ENCODE results near the gene CHD1L.
A peak's percentile ranks its signal among the peaks of the same experiment; 100 is the strongest.
"Not testable (repeated sequence)": the region's sequence is repeated elsewhere in the genome, so short reads cannot be mapped to it uniquely, and the experiment has no call there.

Gene CHD1L

GRCh38 chr1:147242449-147243227, at the start of gene CHD1L:
Gene CHD1L (plus strand): TSS chr1:147242684. CDS start chr1:147242704, 20 bp downstream.
- peak; percentile 86 to 87 for DNase-seq (ENCODE audit: low read depth in 2 of 2)

- not testable (repeated sequence) for DNase-seq (ENCODE audit: low read depth in 2 of 2)
Measured at GRCh38 chr1:147197324-147197723, 45.2 kb upstream of the CHD1L start.

- DNase-seq (ENCODE audit: low read depth in 2 of 2) = no peak
Measured at GRCh38 chr1:147201276-147201675, 41.2 kb upstream of the CHD1L start.

GRCh38 chr1:147201786-147202185, 40.7 kb upstream of the CHD1L start:
- no peak for DNase-seq (ENCODE audit: low read depth in 2 of 2)

GRCh38 chr1:147202576-147202975, 39.9 kb upstream of the CHD1L start:
- DNase-seq (ENCODE audit: low read depth in 2 of 2) = no peak

- DNase-seq (ENCODE audit: low read depth in 2 of 2) = no peak
Measured at GRCh38 chr1:147204080-147204479, 38.4 kb upstream of the CHD1L start.

- DNase-seq (ENCODE audit: low read depth in 2 of 2) = no peak
Measured at GRCh38 chr1:147207192-147207591, 35.3 kb upstream of the CHD1L start.

- DNase-seq (ENCODE audit: low read depth in 2 of 2) = no peak
Measured at GRCh38 chr1:147208619-147209018, 33.9 kb upstream of the CHD1L start.

- no peak for DNase-seq (ENCODE audit: low read depth in 2 of 2)
Measured at GRCh38 chr1:147209825-147210821, 32.4 kb upstream of the CHD1L start.

GRCh38 chr1:147210987-147211386, 31.5 kb upstream of the CHD1L start:
- no peak for DNase-seq (ENCODE audit: low read depth in 2 of 2)

GRCh38 chr1:147211577-147211976, 30.9 kb upstream of the CHD1L start:
- no peak for DNase-seq (ENCODE audit: low read depth in 2 of 2)

- no peak for DNase-seq (ENCODE audit: low read depth in 2 of 2)
Measured at GRCh38 chr1:147213271-147213670, 29.2 kb upstream of the CHD1L start.

GRCh38 chr1:147214325-147214724, 28.2 kb upstream of the CHD1L start:
- no peak for DNase-seq (ENCODE audit: low read depth in 2 of 2)

GRCh38 chr1:147214842-147215539, 27.5 kb upstream of the CHD1L start:
- no peak for DNase-seq (ENCODE audit: low read depth in 2 of 2)

- no peak for DNase-seq (ENCODE audit: low read depth in 2 of 2)
Measured at GRCh38 chr1:147215540-147215916, 27.0 kb upstream of the CHD1L start.

GRCh38 chr1:147216124-147216523, 26.4 kb upstream of the CHD1L start:
- no peak for DNase-seq (ENCODE audit: low read depth in 2 of 2)

GRCh38 chr1:147217141-147217540, 25.3 kb upstream of the CHD1L start:
- DNase-seq (ENCODE audit: low read depth in 2 of 2) = no peak

GRCh38 chr1:147218606-147219005, 23.9 kb upstream of the CHD1L start:
- no peak for DNase-seq (ENCODE audit: low read depth in 2 of 2)

- DNase-seq (ENCODE audit: low read depth in 2 of 2) = no peak
Measured at GRCh38 chr1:147223740-147224615, 18.5 kb upstream of the CHD1L start.

- DNase-seq (ENCODE audit: low read depth in 2 of 2) = peak; percentile 20
Measured at GRCh38 chr1:147225193-147225730, 17.2 kb upstream of the CHD1L start, which contains the start of gene FMO5. Gene FMO5 (minus strand): TSS chr1:147225339. CDS start chr1:147225029, 310 bp downstream.

- not testable (repeated sequence) for DNase-seq (ENCODE audit: low read depth in 2 of 2)
Measured at GRCh38 chr1:147231032-147231431, 11.5 kb upstream of the CHD1L start.

All from stimulated activated CD8-positive, alpha-beta memory T cell treated with anti-CD3 and anti-CD28 coated beads, Interleukin-2, amount 100 ng/mL, for 48 hours (primary cell).